Measurements from ENCODE around the gene OLFML2A.

Gene OLFML2A

DNA sequence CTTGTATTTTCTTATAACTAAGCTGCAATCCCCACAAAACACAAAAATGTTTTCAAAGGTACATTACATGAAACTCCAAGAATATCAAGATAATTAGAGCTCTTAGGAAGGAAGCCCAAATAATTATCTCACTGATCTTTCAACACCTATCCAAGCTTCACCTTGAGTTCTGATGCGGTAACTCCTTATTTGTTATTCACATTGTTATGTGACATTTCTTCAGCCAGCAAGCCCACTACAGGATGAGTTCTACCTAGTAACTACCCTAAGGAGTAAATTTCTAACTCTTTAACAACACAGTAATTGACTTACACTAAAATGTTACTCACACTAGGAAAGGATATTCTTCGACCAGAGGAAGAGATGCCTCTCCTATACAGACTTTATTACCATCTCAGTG, 15.7 kb upstream of the OLFML2A start:
- Histone ChIP-seq H3K36me3 (ENCODE audit: insufficient read depth, low read length) (no peaks in the 10 kb centered on the region), H3K27me3 (ENCODE audit: control insufficient read depth in 1 of 2, insufficient read depth in 2 of 2, low read length in 2 of 2) (no peaks in the 10 kb centered on the region), H3K4me1 (ENCODE audit: insufficient read depth, low read length) (no peaks in the 10 kb centered on the region), H3K9ac (ENCODE audit: low read length) (no peak overlapping the region), H3K27ac (ENCODE audit: low read depth, low read length) (no peak overlapping the region), H3K4me3 (ENCODE audit: low read depth in 1 of 2, low read length in 2 of 2) (no peak overlapping the region), H3K9me3 (ENCODE audit: low read length) (no peaks in the 10 kb centered on the region)

DNA sequence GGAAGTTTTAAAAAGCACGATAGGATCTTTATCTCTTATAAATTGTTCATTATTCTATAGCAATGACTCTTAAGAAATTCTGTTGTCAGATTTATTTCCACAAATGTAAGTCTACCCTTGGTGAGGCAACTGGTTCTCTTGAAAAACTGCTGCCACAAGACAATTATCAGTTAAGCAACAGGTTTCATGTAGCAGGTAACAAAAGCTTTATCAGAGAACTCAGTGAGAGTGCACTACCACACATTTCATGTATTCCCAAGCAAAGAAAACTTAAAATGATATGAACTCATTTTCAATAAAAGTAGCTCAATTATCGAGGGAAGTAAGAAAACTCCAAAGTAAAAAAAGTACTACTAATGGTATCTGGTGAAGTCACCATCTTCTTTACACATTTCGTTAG, 15.2 kb upstream of the OLFML2A start:
- H3K4me3 ChIP-seq (ENCODE audit: low read depth in 1 of 2, low read length in 2 of 2), result no peak overlapping the region
- H3K36me3 ChIP-seq (ENCODE audit: insufficient read depth, low read length), result no peaks in the 10 kb centered on the region
- no peak overlapping the region for H3K9ac ChIP-seq (ENCODE audit: low read length)
- H3K4me1 ChIP-seq (ENCODE audit: insufficient read depth, low read length), result no peaks in the 10 kb centered on the region
- H3K27ac ChIP-seq (ENCODE audit: low read depth, low read length), result no peak overlapping the region
- no peaks in the 10 kb centered on the region for H3K9me3 ChIP-seq (ENCODE audit: low read length)
- no peaks in the 10 kb centered on the region for H3K27me3 ChIP-seq (ENCODE audit: control insufficient read depth in 1 of 2, insufficient read depth in 2 of 2, low read length in 2 of 2)

DNA sequence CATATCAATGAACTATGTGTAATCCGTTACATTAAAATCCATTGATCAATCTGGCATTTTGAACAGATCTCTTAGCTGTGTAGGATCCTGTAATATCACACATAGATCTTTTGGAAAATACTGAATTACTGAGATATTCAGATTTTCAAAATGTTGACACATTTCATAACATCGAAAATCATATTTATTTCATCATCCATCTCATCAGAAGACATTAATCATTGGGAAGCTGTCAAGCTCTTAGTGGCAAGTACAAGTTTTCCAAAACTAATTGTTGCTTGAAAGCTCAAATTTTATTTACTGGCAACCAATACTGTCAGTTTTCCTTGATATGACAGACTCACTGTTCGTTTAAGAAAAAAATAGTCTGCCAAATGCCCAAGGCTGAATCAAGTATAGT, 14.3 kb upstream of the OLFML2A start:
- Histone ChIP-seq H3K4me1 (ENCODE audit: insufficient read depth, low read length) (no peaks in the 10 kb centered on the region), H3K4me3 (ENCODE audit: low read depth in 1 of 2, low read length in 2 of 2) (no peak overlapping the region), H3K27ac (ENCODE audit: low read depth, low read length) (no peak overlapping the region), H3K9ac (ENCODE audit: low read length) (no peak overlapping the region), H3K27me3 (ENCODE audit: control insufficient read depth in 1 of 2, insufficient read depth in 2 of 2, low read length in 2 of 2) (no peaks in the 10 kb centered on the region), H3K36me3 (ENCODE audit: insufficient read depth, low read length) (no peaks in the 10 kb centered on the region), H3K9me3 (ENCODE audit: low read length) (no peaks in the 10 kb centered on the region)

DNA sequence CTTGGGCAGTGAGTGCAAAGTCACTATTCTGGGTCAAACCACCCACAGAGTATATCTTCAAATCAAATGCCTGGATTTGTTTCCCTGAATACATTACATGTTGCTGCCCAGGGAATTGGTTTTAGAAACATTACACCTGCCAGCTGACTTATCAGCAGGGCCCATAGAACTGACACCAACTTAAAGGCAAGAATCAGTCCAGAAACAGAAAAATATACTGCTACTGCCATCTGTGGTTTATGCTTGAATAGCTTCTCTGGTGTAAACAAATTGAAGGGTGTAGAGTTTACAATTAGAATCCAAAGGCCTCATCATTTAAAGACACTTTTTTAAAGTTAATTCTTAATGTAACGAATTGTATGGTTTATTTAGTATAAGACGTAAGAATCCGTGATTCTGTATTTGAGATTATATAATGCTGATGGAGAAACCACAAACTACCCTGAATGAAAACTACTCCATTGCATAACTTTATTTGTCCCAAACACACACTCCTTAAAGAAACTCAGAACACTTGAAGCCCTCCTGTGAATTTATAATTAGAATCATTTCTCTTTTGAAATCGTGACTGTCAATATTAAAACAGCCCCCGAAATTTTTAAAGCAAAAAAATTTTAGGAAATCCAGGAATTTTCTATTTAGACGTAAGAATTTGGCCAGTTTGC, 12.0 kb upstream of the OLFML2A start:
- H3K36me3 ChIP-seq (ENCODE audit: insufficient read depth, low read length), result no peaks in the 10 kb centered on the region
- H3K9me3 ChIP-seq (ENCODE audit: low read length), result no peaks in the 10 kb centered on the region
- peaks cover 18% of the 10 kb centered on the region for H3K4me1 ChIP-seq (ENCODE audit: insufficient read depth, low read length)
- H3K27me3 ChIP-seq (ENCODE audit: control insufficient read depth in 1 of 2, insufficient read depth in 2 of 2, low read length in 2 of 2), result no peaks in the 10 kb centered on the region
- H3K27ac ChIP-seq (ENCODE audit: low read depth, low read length), result no peak overlapping the region
- H3K4me3 ChIP-seq (ENCODE audit: low read depth in 1 of 2, low read length in 2 of 2), result no peak overlapping the region
- no peak overlapping the region for H3K9ac ChIP-seq (ENCODE audit: low read length)

DNA sequence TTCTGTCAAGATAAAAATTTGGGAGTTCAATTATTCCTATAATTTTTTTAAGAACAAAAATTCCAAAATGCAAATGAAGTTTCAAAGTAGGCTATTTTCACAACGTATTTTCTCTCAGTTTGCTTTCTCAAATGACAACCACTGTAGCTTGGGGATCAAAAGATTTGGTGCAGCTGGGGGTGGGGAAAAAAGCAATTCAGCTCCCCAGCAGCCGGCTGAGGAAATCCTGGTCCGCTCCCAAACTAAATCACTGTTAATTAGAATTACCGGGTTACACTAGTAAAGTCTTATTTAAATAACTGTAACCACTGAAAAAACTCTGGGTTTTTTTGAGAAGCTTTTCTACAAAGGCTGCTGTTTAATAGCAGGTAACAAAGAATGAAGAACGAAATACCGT, 11.5 kb upstream of the OLFML2A start:
- Histone ChIP-seq H3K27ac (ENCODE audit: low read depth, low read length) (no peak overlapping the region), H3K4me1 (ENCODE audit: insufficient read depth, low read length) (peaks cover 18% of the 10 kb centered on the region), H3K9me3 (ENCODE audit: low read length) (no peaks in the 10 kb centered on the region), H3K36me3 (ENCODE audit: insufficient read depth, low read length) (no peaks in the 10 kb centered on the region), H3K9ac (ENCODE audit: low read length) (no peak overlapping the region), H3K4me3 (ENCODE audit: low read depth in 1 of 2, low read length in 2 of 2) (no peak overlapping the region), H3K27me3 (ENCODE audit: control insufficient read depth in 1 of 2, insufficient read depth in 2 of 2, low read length in 2 of 2) (no peaks in the 10 kb centered on the region)

DNA sequence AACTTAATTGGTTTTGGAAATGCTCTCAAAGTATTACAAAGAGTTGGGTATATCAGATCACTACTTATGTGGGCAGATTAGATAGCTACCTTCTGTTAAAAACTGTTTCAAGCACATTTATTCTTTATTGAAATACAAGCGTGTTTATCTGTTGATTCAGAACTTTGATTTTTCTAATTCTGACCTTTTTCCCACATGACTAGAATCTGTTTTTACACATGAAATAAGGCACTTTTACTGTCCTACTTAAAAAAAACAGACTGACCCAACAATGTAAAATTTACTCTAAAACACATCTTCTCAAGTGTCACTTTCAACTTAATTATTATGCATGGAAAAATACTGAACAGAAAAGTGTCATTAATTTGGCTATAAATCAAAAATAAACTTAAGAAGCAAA, 10.6 kb upstream of the OLFML2A start:
- Histone ChIP-seq H3K27ac (ENCODE audit: low read depth, low read length) (no peak overlapping the region), H3K9ac (ENCODE audit: low read length) (no peak overlapping the region), H3K36me3 (ENCODE audit: insufficient read depth, low read length) (no peaks in the 10 kb centered on the region), H3K4me3 (ENCODE audit: low read depth in 1 of 2, low read length in 2 of 2) (no peak overlapping the region), H3K4me1 (ENCODE audit: insufficient read depth, low read length) (peaks cover 18% of the 10 kb centered on the region), H3K9me3 (ENCODE audit: low read length) (no peaks in the 10 kb centered on the region), H3K27me3 (ENCODE audit: control insufficient read depth in 1 of 2, insufficient read depth in 2 of 2, low read length in 2 of 2) (no peaks in the 10 kb centered on the region)

DNA sequence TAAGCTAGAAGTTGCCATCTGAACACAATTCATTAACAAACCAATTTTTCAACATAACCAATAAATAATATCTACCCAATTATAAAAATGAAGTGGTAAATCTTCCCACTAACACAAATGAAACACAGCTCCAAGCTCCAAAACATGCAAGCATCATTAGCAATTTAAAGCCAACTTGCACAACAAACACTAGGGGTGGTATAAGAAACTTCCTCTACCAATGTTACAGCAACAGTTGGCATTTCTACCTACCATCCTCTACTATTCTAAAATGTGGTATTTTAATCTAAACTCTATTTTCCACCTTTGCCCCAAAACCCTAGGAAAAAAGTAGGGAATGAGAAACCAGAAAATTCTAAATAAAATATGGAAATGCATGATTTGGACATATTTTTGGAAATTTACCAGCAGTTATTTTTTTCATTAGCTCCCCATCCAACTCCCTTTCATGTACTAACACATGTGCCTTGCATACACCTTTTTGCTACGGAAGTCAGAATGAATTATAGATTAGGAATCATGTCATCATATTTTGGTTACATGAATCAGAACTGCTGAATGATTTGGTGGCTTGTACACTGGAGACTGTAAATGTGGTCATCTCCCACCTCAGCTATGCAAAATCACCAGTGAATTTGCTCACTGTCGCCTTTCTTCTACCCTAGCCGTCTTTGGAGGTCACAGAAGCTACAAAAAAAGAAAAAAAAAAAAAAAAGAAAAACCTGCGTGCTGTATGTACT, 9.9 kb upstream of the OLFML2A start:
- Histone ChIP-seq H3K4me1 (ENCODE audit: insufficient read depth, low read length) (peaks cover 21% of the 10 kb centered on the region), H3K27me3 (ENCODE audit: control insufficient read depth in 1 of 2, insufficient read depth in 2 of 2, low read length in 2 of 2) (no peaks in the 10 kb centered on the region), H3K9ac (ENCODE audit: low read length) (no peak overlapping the region), H3K9me3 (ENCODE audit: low read length) (no peaks in the 10 kb centered on the region), H3K36me3 (ENCODE audit: insufficient read depth, low read length) (no peaks in the 10 kb centered on the region), H3K27ac (ENCODE audit: low read depth, low read length) (no peak overlapping the region), H3K4me3 (ENCODE audit: low read depth in 1 of 2, low read length in 2 of 2) (no peak overlapping the region)

DNA sequence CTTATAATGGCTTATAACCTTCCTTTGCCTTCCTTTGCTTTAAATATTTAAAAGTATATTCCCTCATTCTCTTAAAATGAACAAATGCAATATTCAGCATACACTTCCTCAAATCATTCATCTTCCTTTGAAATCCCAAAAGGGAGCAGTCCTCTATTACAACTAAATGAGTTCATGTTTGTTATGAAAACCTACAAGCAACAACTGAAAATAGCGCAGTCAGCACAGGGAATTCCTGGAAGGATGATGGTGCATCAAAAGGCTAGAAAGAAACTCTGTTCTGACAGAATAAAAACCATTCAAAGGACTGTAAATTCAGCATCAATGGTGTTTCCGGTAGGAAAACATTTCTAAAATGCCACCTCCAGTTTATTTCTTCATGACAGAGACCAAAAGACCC, 9.1 kb upstream of the OLFML2A start:
- Histone ChIP-seq H3K4me3 (ENCODE audit: low read depth in 1 of 2, low read length in 2 of 2) (no peak overlapping the region), H3K4me1 (ENCODE audit: insufficient read depth, low read length) (peaks cover 21% of the 10 kb centered on the region), H3K27ac (ENCODE audit: low read depth, low read length) (no peak overlapping the region), H3K9me3 (ENCODE audit: low read length) (no peaks in the 10 kb centered on the region), H3K27me3 (ENCODE audit: control insufficient read depth in 1 of 2, insufficient read depth in 2 of 2, low read length in 2 of 2) (no peaks in the 10 kb centered on the region), H3K9ac (ENCODE audit: low read length) (no peak overlapping the region), H3K36me3 (ENCODE audit: insufficient read depth, low read length) (no peaks in the 10 kb centered on the region)

DNA sequence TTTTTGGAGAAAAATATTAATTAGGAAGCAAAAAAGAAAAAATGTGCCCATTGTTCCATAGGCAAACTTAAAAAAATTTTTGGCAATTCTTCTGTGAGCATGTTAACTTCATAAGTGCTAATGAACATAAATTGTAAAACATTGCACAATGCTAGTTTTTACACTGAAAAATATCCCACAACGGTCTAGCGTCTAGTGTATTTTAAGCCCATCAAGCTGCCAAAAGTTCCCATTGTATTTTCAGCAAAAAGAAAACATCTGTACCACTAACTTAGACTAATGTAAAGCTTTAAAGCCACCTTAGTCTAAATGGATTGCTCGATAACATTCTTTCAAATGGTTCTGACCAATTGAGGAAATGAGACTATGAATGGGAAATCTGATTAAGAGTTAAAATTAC, 8.6 kb upstream of the OLFML2A start:
- H3K4me3 ChIP-seq (ENCODE audit: low read depth in 1 of 2, low read length in 2 of 2), result no peak overlapping the region
- H3K36me3 ChIP-seq (ENCODE audit: insufficient read depth, low read length), result no peaks in the 10 kb centered on the region
- H3K27ac ChIP-seq (ENCODE audit: low read depth, low read length), result no peak overlapping the region
- H3K9ac ChIP-seq (ENCODE audit: low read length), result no peak overlapping the region
- peaks cover 21% of the 10 kb centered on the region for H3K4me1 ChIP-seq (ENCODE audit: insufficient read depth, low read length)
- no peaks in the 10 kb centered on the region for H3K27me3 ChIP-seq (ENCODE audit: control insufficient read depth in 1 of 2, insufficient read depth in 2 of 2, low read length in 2 of 2)
- no peaks in the 10 kb centered on the region for H3K9me3 ChIP-seq (ENCODE audit: low read length)

DNA sequence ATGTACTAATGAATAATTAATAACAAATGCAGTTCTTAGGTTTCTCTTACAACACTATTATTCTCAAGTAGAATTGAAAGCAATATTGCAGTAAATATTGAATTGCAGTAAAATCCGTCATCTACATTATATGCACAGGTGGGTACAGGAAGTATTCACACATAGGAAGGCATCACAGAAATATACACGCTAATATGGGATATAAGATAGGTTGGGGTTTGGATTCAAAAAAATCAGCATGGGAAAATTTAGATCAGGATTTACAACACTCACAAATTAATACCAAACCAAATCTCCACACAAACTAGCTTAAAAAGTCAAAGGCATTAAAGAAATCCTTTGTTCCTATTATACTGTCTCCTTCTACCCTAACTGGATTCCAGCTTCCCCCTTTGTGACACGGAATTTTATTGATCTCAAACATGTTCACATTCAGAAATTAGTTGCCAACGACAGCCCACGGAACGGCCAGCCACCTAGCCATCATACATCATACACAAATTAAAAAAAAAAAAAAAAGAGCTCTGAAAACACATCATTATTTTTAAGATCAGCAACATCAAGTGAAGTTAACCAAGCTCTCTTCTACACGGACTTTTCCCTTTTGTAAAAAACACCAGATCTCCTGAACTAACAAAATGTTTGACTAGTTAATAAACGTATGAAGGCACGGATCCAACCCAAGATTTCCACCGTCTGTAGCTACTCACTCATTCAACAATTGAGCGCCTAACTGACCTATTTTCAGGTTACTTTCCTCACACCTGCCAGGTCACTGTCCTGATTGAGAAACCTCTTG, 8.0 kb upstream of the OLFML2A start:
- H3K9ac ChIP-seq (ENCODE audit: low read length), result peak overlapping the region; percentile 32
- no peaks in the 10 kb centered on the region for H3K27me3 ChIP-seq (ENCODE audit: control insufficient read depth in 1 of 2, insufficient read depth in 2 of 2, low read length in 2 of 2)

DNA sequence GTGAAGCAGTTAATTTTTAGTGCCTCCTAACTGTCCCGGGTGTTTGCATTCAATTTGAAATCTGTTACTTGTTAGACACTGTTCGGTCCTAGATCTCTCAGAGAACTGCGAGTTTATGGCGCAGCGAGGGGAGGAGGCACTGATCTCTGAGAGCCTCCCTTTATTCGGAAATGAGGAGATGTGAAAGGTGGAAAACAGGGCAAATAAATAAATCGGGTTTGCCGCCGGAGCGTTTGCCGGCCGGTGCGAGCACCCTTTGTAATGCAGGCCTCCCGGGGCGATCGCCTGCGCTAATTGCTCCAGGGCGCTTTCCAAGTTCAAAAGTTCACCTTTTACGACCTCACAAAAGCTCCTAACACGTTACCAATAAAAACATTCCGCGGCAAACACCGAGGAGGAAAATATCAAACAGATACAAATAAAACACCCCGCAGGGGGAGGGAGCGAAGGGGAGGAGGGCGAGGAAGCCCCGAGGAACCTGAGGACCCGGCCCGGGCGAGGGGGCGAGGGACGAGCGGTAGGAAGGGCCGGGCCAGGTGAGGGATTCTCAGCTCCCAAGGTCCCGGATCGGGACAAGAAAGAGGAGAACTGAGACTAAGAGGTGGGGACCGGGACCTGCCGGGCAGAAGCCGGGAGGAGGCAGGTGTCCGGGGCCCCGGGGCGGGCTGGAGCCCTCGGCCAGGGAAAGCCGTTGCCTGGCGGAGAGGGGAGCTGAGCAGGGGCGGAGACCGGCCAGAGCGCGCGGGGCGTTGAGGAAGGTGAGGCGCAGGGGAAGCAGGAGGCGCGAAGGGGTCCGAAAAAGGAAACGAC, 7.2 kb upstream of the OLFML2A start:
- Histone ChIP-seq H3K9ac (ENCODE audit: low read length) (peak overlapping the region; percentile 32), H3K4me3 (ENCODE audit: low read depth in 1 of 2, low read length in 2 of 2) (peak overlapping the region; percentile 77 to 94), H3K27ac (ENCODE audit: low read depth, low read length) (peak overlapping the region; percentile 69), H3K4me1 (ENCODE audit: insufficient read depth, low read length) (peaks cover 21% of the 10 kb centered on the region), H3K9me3 (ENCODE audit: low read length) (no peaks in the 10 kb centered on the region), H3K36me3 (ENCODE audit: insufficient read depth, low read length) (no peaks in the 10 kb centered on the region), H3K27me3 (ENCODE audit: control insufficient read depth in 1 of 2, insufficient read depth in 2 of 2, low read length in 2 of 2) (no peaks in the 10 kb centered on the region)

More for the DNA sequence above, 8.0 kb upstream of the OLFML2A start:
- peak overlapping the region; percentile 69 for H3K27ac ChIP-seq (ENCODE audit: low read depth, low read length)
- peak overlapping the region; percentile 77 to 94 for H3K4me3 ChIP-seq (ENCODE audit: low read depth in 1 of 2, low read length in 2 of 2)
- H3K9me3 ChIP-seq (ENCODE audit: low read length), result no peaks in the 10 kb centered on the region
- H3K36me3 ChIP-seq (ENCODE audit: insufficient read depth, low read length), result no peaks in the 10 kb centered on the region
- peaks cover 21% of the 10 kb centered on the region for H3K4me1 ChIP-seq (ENCODE audit: insufficient read depth, low read length)
